H9 (cell line): ENCODE data around the gene SIX2. TPM values are rescaled to one million over a fixed set of nuclear protein-coding genes. Genes with fewer than 3 reads are reported as not detected.
A peak's percentile ranks its signal among the peaks of the same experiment; 100 is the strongest.

Experiments used
- DNase-seq: peaks from one replicate; pipeline ENCODE4 v3.0.0-alpha.2; 2017
- H2AFZ ChIP-seq: one replicate; pipeline ENCODE4 v1.6.1; 2013; ENCODE audit warnings: mild to moderate bottlenecking, low read length, control low read depth, moderate library complexity
- H2AK5ac ChIP-seq: 2 replicates; pipeline ENCODE4 v1.6.1; 2013; ENCODE audit warnings: low read length, control low read depth, mixed read lengths; ENCODE audit not compliant: insufficient read length
- H2BK120ac ChIP-seq: one replicate; pipeline ENCODE4 v1.6.1; 2013; ENCODE audit warnings: low read depth, mild to moderate bottlenecking, low read length, control low read depth, inconsistent platforms; ENCODE audit not compliant: poor library complexity, severe bottlenecking
- H2BK12ac ChIP-seq: 2 replicates; pipeline ENCODE4 v1.6.1; 2013; ENCODE audit warnings: low read length, control low read depth, mixed read lengths, low read depth; ENCODE audit not compliant: insufficient read length
- H2BK15ac ChIP-seq: 2 replicates; pipeline ENCODE4 v1.6.1; 2013; ENCODE audit warnings: low read depth, low read length, control low read depth
- H2BK20ac ChIP-seq: one replicate; pipeline ENCODE4 v1.6.1; 2013; ENCODE audit warnings: low read depth, mild to moderate bottlenecking, low read length, control low read depth, inconsistent platforms; ENCODE audit not compliant: poor library complexity, severe bottlenecking
- H2BK5ac ChIP-seq: 2 replicates; pipeline ENCODE4 v1.6.1; 2013; ENCODE audit warnings: low read length, control low read depth, mixed read lengths; ENCODE audit not compliant: insufficient read length
- H3K14ac ChIP-seq: 2 replicates; pipeline ENCODE4 v1.6.1; 2013; ENCODE audit warnings: low read length, control low read depth; ENCODE audit not compliant: insufficient read depth
- H3K18ac ChIP-seq: 2 replicates; pipeline ENCODE4 v1.6.1; 2013; ENCODE audit warnings: low read depth, mild to moderate bottlenecking, mixed read lengths, low read length, control low read depth; ENCODE audit not compliant: insufficient read length
- H3K23ac ChIP-seq: 2 replicates; pipeline ENCODE4 v1.6.1; 2013; ENCODE audit warnings: low read length, control low read depth, mixed read lengths, low read depth; ENCODE audit not compliant: insufficient read length
- H3K23me2 ChIP-seq: 2 replicates; pipeline ENCODE4 v1.6.1; 2013; ENCODE audit warnings: low read depth, mild to moderate bottlenecking, mixed read lengths, low read length, control low read depth; ENCODE audit not compliant: insufficient read length, poor library complexity, severe bottlenecking
- H3K27ac ChIP-seq: 2 replicates; pipeline ENCODE4 v1.5.1; 2013; ENCODE audit warnings: low read length, control low read depth, mixed read lengths, low read depth; ENCODE audit not compliant: insufficient read length
- H3K27me3 ChIP-seq: 2 replicates; pipeline ENCODE4 v1.6.1; 2013; ENCODE audit warnings: low read length, control low read depth, inconsistent platforms; ENCODE audit not compliant: insufficient read depth
- H3K4ac ChIP-seq: 2 replicates; pipeline ENCODE4 v1.6.1; 2013; ENCODE audit warnings: low read depth, mild to moderate bottlenecking, control low read depth, inconsistent platforms, low read length, moderate library complexity
- H3K4me1 ChIP-seq: 2 replicates; pipeline ENCODE4 v1.6.1; 2013; ENCODE audit warnings: low read length, control low read depth, inconsistent platforms; ENCODE audit not compliant: insufficient read depth
- H3K4me2 ChIP-seq: 2 replicates; pipeline ENCODE4 v1.6.1; 2013; ENCODE audit warnings: low read length, control low read depth, mixed read lengths; ENCODE audit not compliant: insufficient read length, insufficient read depth
- H3K56ac ChIP-seq: 2 replicates; pipeline ENCODE4 v1.6.1; 2013; ENCODE audit warnings: low read depth, mild to moderate bottlenecking, mixed read lengths, low read length, control low read depth; ENCODE audit not compliant: insufficient read length
- H3K79me1 ChIP-seq: 2 replicates; pipeline ENCODE4 v1.6.1; 2013; ENCODE audit warnings: low read depth, mild to moderate bottlenecking, moderate library complexity, low read length, control low read depth, inconsistent platforms; ENCODE audit not compliant: insufficient read depth, poor library complexity, severe bottlenecking
- H3K79me2 ChIP-seq: 2 replicates; pipeline ENCODE4 v1.6.1; 2013; ENCODE audit warnings: low read length, control low read depth, inconsistent platforms; ENCODE audit not compliant: insufficient read depth
- H3K9ac ChIP-seq: 2 replicates; pipeline ENCODE4 v1.6.1; 2013; ENCODE audit warnings: low read length, control low read depth, mixed read lengths; ENCODE audit not compliant: insufficient read length; ENCODE audit errors: extremely low read depth
- H3K9me3 ChIP-seq: one replicate; pipeline ENCODE4 v1.6.1; 2013; ENCODE audit warnings: low read depth, low read length, inconsistent platforms; ENCODE audit not compliant: control insufficient read depth
- H3T11ph ChIP-seq: one replicate; pipeline ENCODE4 v1.6.1; 2013; ENCODE audit warnings: mild to moderate bottlenecking, low read length, control low read depth, inconsistent platforms
- H4K20me1 ChIP-seq: one replicate; pipeline ENCODE4 v1.6.1; 2013; ENCODE audit not compliant: control insufficient read depth, insufficient read length, insufficient read depth
- H4K5ac ChIP-seq: 2 replicates; pipeline ENCODE4 v1.6.1; 2013; ENCODE audit warnings: low read depth, mild to moderate bottlenecking, mixed read lengths, low read length, control low read depth; ENCODE audit not compliant: insufficient read length
- H4K8ac ChIP-seq: replicated peaks from 2 replicates; pipeline ENCODE4 v1.6.1; 2013; ENCODE audit warnings: low read length, control low read depth, mixed read lengths, low read depth; ENCODE audit not compliant: insufficient read length
- H4K91ac ChIP-seq: 2 replicates; pipeline ENCODE4 v1.6.1; 2013; ENCODE audit warnings: low read depth, mild to moderate bottlenecking, moderate library complexity, mixed read lengths, low read length, control low read depth; ENCODE audit not compliant: insufficient read length
- H3K27ac Mint-ChIP-seq, 3 experiments: 2 replicates in 2 of 3; 3 replicates in 1 of 3; pipeline ENCODE4 v1.8.0; 2020 to 2021; ENCODE audit warnings: mixed read lengths in 3 of 3, mild to moderate bottlenecking in 1 of 3, moderate library complexity in 1 of 3
- H3K27me3 Mint-ChIP-seq: 2 replicates; pipeline ENCODE4 v1.8.0; 2021; ENCODE audit warnings: low read depth, mild to moderate bottlenecking, moderate library complexity, mixed read lengths
- H3K36me3 Mint-ChIP-seq, 3 experiments: 2 replicates in 2 of 3; 3 replicates in 1 of 3; pipeline ENCODE4 v1.8.0; 2020 to 2021; ENCODE audit warnings: low read depth in 3 of 3, mixed read lengths in 3 of 3; ENCODE audit not compliant: insufficient read depth in 1 of 3
- H3K4me1 Mint-ChIP-seq, 2 experiments: 2 replicates each; pipeline ENCODE4 v1.8.0; 2020; ENCODE audit warnings: mixed read lengths in 2 of 2
- H3K4me3 Mint-ChIP-seq, 2 experiments: 2 replicates in 1 of 2; 3 replicates in 1 of 2; pipeline ENCODE4 v1.8.0; 2020 to 2021; ENCODE audit warnings: mild to moderate bottlenecking in 2 of 2, mixed read lengths in 2 of 2, moderate library complexity in 1 of 2
- H3K9me3 Mint-ChIP-seq, 2 experiments: 2 replicates in 1 of 2; 3 replicates in 1 of 2; pipeline ENCODE4 v1.8.0; 2020; ENCODE audit warnings: mild to moderate bottlenecking in 2 of 2, mixed read lengths in 2 of 2, moderate library complexity in 1 of 2
- CTCF ChIP-seq: fragments of 200-600 bp; sonication (generic); conservative IDR thresholded peaks from 3 replicates; pipeline ENCODE4 v1.8.0; 2021; ENCODE audit warnings: antibody characterized with exemption, mild to moderate bottlenecking
- WGBS: extraction: QIAGEN DNeasy Blood & Tissue Kit; methylation state at CpG from one replicate; pipeline ENCODE4 v1.1.7; 2013; ENCODE audit warnings: missing lambda C conversion rate, low lambda C conversion rate, mixed read lengths; ENCODE audit not compliant: insufficient read length; ENCODE audit errors: extremely low coverage; 5-methylcytosine and 5-hydroxymethylcytosine counted together
- total RNA-seq: library from RNA; stranded (reverse); gene quantifications from 2 replicates; pipeline ENCODE4 v1.2.1, GENCODE V29; 2021

The SIX2 gene
- total RNA-seq, 1 experiment from 2014 or later, result not detected

GRCh38 chr2:45004562-45005191 lies 4.6 kb downstream of the SIX2 start:
- Mint-ChIP-seq H3K27me3 (peaks cover 97% of the 10 kb centered on the region), H3K4me1 (peaks cover 15 to 58% of the 10 kb centered on the region in 2 experiments), H3K36me3 (peaks cover 0 to 2% (median 0%) of the 10 kb centered on the region in 3 experiments; a peak in 3 of 7 replicates), H3K4me3 (peak overlapping the region; percentile 46 to 76), H3K27ac (no peak overlapping the region), H3K9me3 (peaks cover 2 to 16% of the 10 kb centered on the region in 2 experiments)
- no peaks in the 10 kb centered on the region for H3K79me2 ChIP-seq
- H3K14ac ChIP-seq, result no peak overlapping the region; the same call in 1 of the 2 replicates
- H2BK120ac ChIP-seq, result no peak overlapping the region
- no peak overlapping the region for H3K18ac ChIP-seq
- no peaks in the 10 kb centered on the region for H3K9me3 ChIP-seq
- peaks cover 10% of the 10 kb centered on the region for H3K23me2 ChIP-seq
- no peak overlapping the region for H3K27ac ChIP-seq
- H4K8ac ChIP-seq, result no peak overlapping the region
- no peak overlapping the region for H2BK5ac ChIP-seq
- H4K91ac ChIP-seq, result no peak overlapping the region
- no peak overlapping the region for H2BK12ac ChIP-seq
- peaks cover 92% of the 10 kb centered on the region for H3K27me3 ChIP-seq
- no peak overlapping the region for H2AFZ ChIP-seq
- no peaks in the 10 kb centered on the region; the same call in 1 of the 2 replicates for H3K4me1 ChIP-seq
- no peak overlapping the region for H4K5ac ChIP-seq
- H2BK15ac ChIP-seq, result no peak overlapping the region
- no peak overlapping the region for H2BK20ac ChIP-seq
- no peaks in the 10 kb centered on the region for H4K20me1 ChIP-seq
- peak; percentile 69 for DNase-seq
- H3K23ac ChIP-seq, result no peak overlapping the region
- H3K9ac ChIP-seq, result no peak overlapping the region
- H3K56ac ChIP-seq, result no peak overlapping the region
- TF ChIP-seq CTCF, result no peak
- H3T11ph ChIP-seq, result no peak overlapping the region
- no peak overlapping the region for H3K4ac ChIP-seq
- peak overlapping the region; percentile 65 for H3K4me2 ChIP-seq
- H3K79me1 ChIP-seq, result no peaks in the 10 kb centered on the region
- WGBS, result no CpG with 5 or more reads among the region's 45 CpGs
- no peak overlapping the region for H2AK5ac ChIP-seq
